HG03460 (cell line): Measurements from ENCODE around the gene ZNF263.

ENCODE experiments used
- ATAC-seq: cut with Tn5 transposase; IDR thresholded peaks from one replicate; pipeline ENCODE4 v1.9.1; 2021; ENCODE audit not compliant: unreplicated experiment

Gene ZNF263

GRCh38 chr16:3317315-3317999, 34.2 kb downstream of the ZNF263 start:
- ATAC-seq: no peak

GRCh38 chr16:3321816-3322215, 38.5 kb downstream of the ZNF263 start:
- no peak for ATAC-seq

- no peak for ATAC-seq
Observed at GRCh38 chr16:3327514-3327913, 44.2 kb downstream of the ZNF263 start.

- ATAC-seq: no peak
Observed at GRCh38 chr16:3328104-3328503, 44.8 kb downstream of the ZNF263 start.

GRCh38 chr16:3328643-3329042, 45.4 kb downstream of the ZNF263 start:
- no peak for ATAC-seq
